Tibial nerve (tissue), 4 donors: ENCODE measurements around the gene ACTG2. TPM values are rescaled to one million over a fixed set of nuclear protein-coding genes. Genes with fewer than 3 reads are reported as not detected.
"Not testable (repeated sequence)": the region's sequence is repeated elsewhere in the genome, so short reads cannot be mapped to it uniquely, and the experiment has no call there.

Experiments
- DNase-seq, 2 donors: peaks; one replicate each; pipeline ENCODE4 v3.0.0-alpha.2; 2019; ENCODE audit warnings: low spot score in 2 of 2
- H3K27ac ChIP-seq, 4 donors: fragments of 200-600 bp; sonication (generic) in 3 of 4; one replicate each; pipeline ENCODE4 v1.5.1; 2017 to 2019; ENCODE audit warnings: mild to moderate bottlenecking in 1 of 4
- H3K27me3 ChIP-seq, 2 donors: fragments of 200-600 bp; sonication (generic) in 1 of 2; one replicate each; pipeline versions ENCODE4 v1.5.1 to v1.6.0; 2017 to 2019
- H3K36me3 ChIP-seq, 3 donors: fragments of 200-600 bp; sonication (generic); one replicate each; pipeline ENCODE4 v1.5.1; 2018 to 2019
- H3K4me1 ChIP-seq, 4 donors: fragments of 200-600 bp; sonication (generic) in 3 of 4; one replicate each; pipeline ENCODE4 v1.5.1; 2017 to 2019
- H3K4me3 ChIP-seq, 4 donors: fragments of 200-600 bp; sonication (generic) in 3 of 4; one replicate each; pipeline ENCODE4 v1.5.1; 2017 to 2019; ENCODE audit warnings: mild to moderate bottlenecking in 1 of 4, moderate library complexity in 1 of 4
- H3K9me3 ChIP-seq, 4 donors: fragments of 200-600 bp; sonication (generic) in 3 of 4; one replicate each; pipeline ENCODE4 v1.5.1; 2017 to 2019
- CTCF ChIP-seq, 5 experiments: fragments of 200-600 bp in 3 of 5; fragments of 450-650 bp in 2 of 5; sonication (generic) in 3 of 5; IDR thresholded peaks; one replicate each; pipeline ENCODE4 v1.5.1; 2016 to 2019; ENCODE audit warnings: antibody characterized with exemption in 5 of 5, mild to moderate bottlenecking in 3 of 5, moderate library complexity in 2 of 5
- EP300 ChIP-seq, 2 donors: sonication (generic); formaldehyde crosslinking; IDR thresholded peaks; one replicate each; pipeline ENCODE4 v1.6.1; 2017; ENCODE audit warnings: antibody characterized with exemption in 2 of 2, mild to moderate bottlenecking in 1 of 2
- POLR2A ChIP-seq, 2 donors: fragments of 450-650 bp; IDR thresholded peaks; one replicate each; pipeline ENCODE4 v1.6.1; 2017; ENCODE audit warnings: antibody characterized with exemption in 2 of 2, mild to moderate bottlenecking in 2 of 2, moderate library complexity in 2 of 2
- WGBS, 2 donors: methylation state at CpG; one replicate each; pipeline ENCODE4 v1.1.5; 2018; 5-methylcytosine and 5-hydroxymethylcytosine counted together
- total RNA-seq, 4 donors: library from RNA; depleted of rRNA; stranded (reverse); fragments of >200 nt; gene quantifications; one replicate each; pipeline ENCODE4 v1.1.0, GENCODE V29; 2016

ACTG2 gene
- total RNA-seq, 4 donors from 2014 or later = 6.3 to 20.1 (median 16.8) TPM

GRCh38 chr2:73938718-73939352 lies 46.0 kb downstream of the ACTG2 start:
- Histone ChIP-seq H3K27me3 (no peaks in the 10 kb centered on the region), H3K36me3 (peaks cover 0 to 21% (median 0%) of the 10 kb centered on the region in 3 donors), H3K9me3 (no peaks in the 10 kb centered on the region), H3K4me1 (peaks cover 0 to 40% (median 2%) of the 10 kb centered on the region in 4 donors), H3K4me3 (no peak overlapping the region), H3K27ac (no peak overlapping the region)
- DNase-seq = no peak
- TF ChIP-seq EP300 (IDR thresholded peaks at IDR 0.05) = no peak
- no peak for TF ChIP-seq POLR2A (IDR thresholded peaks at IDR 0.05)
- no peak for TF ChIP-seq CTCF (IDR thresholded peaks at IDR 0.05)
- 80 to 85% methylated on average over 5 of the region's 5 CpGs for WGBS, 2 donors

GRCh38 chr2:73939419-73939818 lies 46.6 kb downstream of the ACTG2 start:
- DNase-seq = no peak
- H3K36me3 ChIP-seq = peaks cover 0 to 26% (median 0%) of the 10 kb centered on the region in 3 donors
- peaks cover 0 to 36% (median 2%) of the 10 kb centered on the region in 4 donors for H3K4me1 ChIP-seq
- H3K27me3 ChIP-seq = no peaks in the 10 kb centered on the region
- H3K27ac ChIP-seq = no peak overlapping the region
- no peak for TF ChIP-seq POLR2A (IDR thresholded peaks at IDR 0.05)
- 89 to 92% methylated on average over 2 of the region's 2 CpGs for WGBS, 2 donors
- no peak overlapping the region for H3K4me3 ChIP-seq
- no peaks in the 10 kb centered on the region for H3K9me3 ChIP-seq

- H3K27ac ChIP-seq, H3K4me3 ChIP-seq, H3K27me3 ChIP-seq, DNase-seq, H3K9me3 ChIP-seq: not testable (repeated sequence)
- 93 to 100% methylated on average over 1 of the region's 1 CpG for WGBS, 2 donors
- Histone ChIP-seq H3K36me3 (peaks cover 0 to 32% (median 0%) of the 10 kb centered on the region in 3 donors), H3K4me1 (peaks cover 0 to 41% (median 2%) of the 10 kb centered on the region in 4 donors)
These were observed 47.3 kb downstream of the ACTG2 start for GRCh38 chr2:73940066-73940465.

- Histone ChIP-seq H3K4me1 (peaks cover 0 to 26% (median 0%) of the 10 kb centered on the region in 4 donors), H3K36me3 (peaks cover 0 to 53% (median 0%) of the 10 kb centered on the region in 3 donors), H3K27ac (no peak overlapping the region), H3K4me3 (no peak overlapping the region), H3K27me3 (no peaks in the 10 kb centered on the region), H3K9me3 (no peaks in the 10 kb centered on the region)
- no peak for TF ChIP-seq EP300 (IDR thresholded peaks at IDR 0.05)
- no peak for TF ChIP-seq POLR2A (IDR thresholded peaks at IDR 0.05)
- no peak for TF ChIP-seq CTCF (IDR thresholded peaks at IDR 0.05)
- DNase-seq = no peak
- WGBS, 2 donors = 47 to 57% methylated on average over 2 of the region's 2 CpGs
These were observed 49.9 kb downstream of the ACTG2 start for GRCh38 chr2:73942664-73943063.

DNA sequence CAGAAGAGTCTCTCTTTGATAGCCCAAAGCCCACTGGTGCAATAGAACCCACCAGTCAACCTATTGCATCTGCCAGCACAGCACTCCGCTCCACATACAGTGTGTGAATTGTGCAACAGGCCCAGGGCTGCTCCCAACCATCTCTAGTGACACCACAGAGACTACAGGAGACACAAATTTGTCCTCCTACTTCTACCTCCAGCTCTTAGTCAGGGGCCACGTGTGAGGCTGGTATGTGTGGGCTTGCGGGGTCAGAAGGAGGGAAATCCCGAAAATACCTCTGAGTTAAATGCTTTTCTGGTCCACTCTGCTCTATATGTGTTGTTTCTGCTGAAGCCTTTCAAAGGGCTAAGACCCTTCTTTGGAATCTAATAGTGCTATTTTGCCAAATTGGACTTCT lies 51.9 kb downstream of the ACTG2 start:
- H3K27ac ChIP-seq = no peak overlapping the region
- H3K4me3 ChIP-seq = no peak overlapping the region
- TF ChIP-seq CTCF (IDR thresholded peaks at IDR 0.05) (no peak), POLR2A (IDR thresholded peaks at IDR 0.05) (no peak), EP300 (IDR thresholded peaks at IDR 0.05) (no peak)
- H3K27me3 ChIP-seq = no peaks in the 10 kb centered on the region
- peaks cover 0 to 68% (median 0%) of the 10 kb centered on the region in 3 donors for H3K36me3 ChIP-seq
- WGBS, 2 donors = 95% methylated on average over 4 of the region's 4 CpGs
- DNase-seq = no peak
- no peaks in the 10 kb centered on the region for H3K9me3 ChIP-seq
- peaks cover 0 to 28% (median 0%) of the 10 kb centered on the region in 4 donors for H3K4me1 ChIP-seq

- H3K4me3 ChIP-seq = no peak overlapping the region
- no peak for TF ChIP-seq CTCF (IDR thresholded peaks at IDR 0.05)
- peaks cover 0 to 74% (median 0%) of the 10 kb centered on the region in 3 donors for H3K36me3 ChIP-seq
- no peaks in the 10 kb centered on the region for H3K27me3 ChIP-seq
- no peaks in the 10 kb centered on the region for H3K9me3 ChIP-seq
- peaks cover 0 to 23% (median 0%) of the 10 kb centered on the region in 4 donors for H3K4me1 ChIP-seq
- no peak for DNase-seq
- 74 to 79% methylated on average over 1 of the region's 1 CpG for WGBS, 2 donors
- H3K27ac ChIP-seq = no peak overlapping the region
These were observed 53.4 kb downstream of the ACTG2 start for GRCh38 chr2:73946215-73946614.
